HepG2 (cell line): ENCODE results near the gene GSAP. TPM values are rescaled to one million over a fixed set of nuclear protein-coding genes. Genes with fewer than 3 reads are reported as not detected.

Experiments used
- ATAC-seq: fragments of 200-7000 bp; cut with Tn5 transposase; 3 replicates; pipeline ENCODE4 v1.9.1; 2020; ENCODE audit warnings: mild to moderate bottlenecking, moderate library complexity
- BruUV-seq: library from RNA; stranded (reverse); fragments of 400-500 nt; replicated peaks from 2 replicates; lab custom pipeline; 2021; lab: Mats Ljungman, UMichigan
- CTCF ChIA-PET: fragments of 300-600 bp; formaldehyde crosslinking; extraction: SDS; loops from one replicate; lab custom pipeline; 2021; ENCODE audit warnings: low total read pairs, inconsistent platforms, low intra/inter-chr PET ratio; lab: Yijun Ruan, JAX
- POLR2A ChIA-PET: fragments of 350-600 bp; sonication (Branson Sonifier 250); formaldehyde crosslinking; loops from one replicate; lab custom pipeline; 2020; ENCODE audit warnings: antibody characterized with exemption, inconsistent platforms; lab: Yijun Ruan, JAX
- DNase-seq: peaks from one replicate; pipeline ENCODE4 v3.0.0-alpha.2; 2015; ENCODE audit warnings: low spot score
- FAIRE-seq: peaks from 3 replicates; lab custom pipeline; 2011; peaks lifted over from hg19 to GRCh38; lab: Jason Lieb, UNC
- H2AFZ ChIP-seq: one replicate; pipeline ENCODE4 v1.6.1; 2011; ENCODE audit warnings: low read length, inconsistent platforms
- H3K27ac ChIP-seq: fragments of 300-600 bp; 3 replicates; pipeline ENCODE4 v1.8.0; 2011; ENCODE audit warnings: mixed run types, mild to moderate bottlenecking, mixed read lengths, low read length, inconsistent platforms; ENCODE audit not compliant: insufficient read depth; ENCODE audit errors: extremely low read length
- H3K27me3 ChIP-seq, 2 experiments: fragments of 200-600 bp in 1 of 2; 2 replicates in 1 of 2; 3 replicates in 1 of 2; pipeline versions ENCODE4 v1.6.0 to v1.8.0; 2011; ENCODE audit warnings: low read length in 2 of 2, mild to moderate bottlenecking in 2 of 2, moderate library complexity in 2 of 2, inconsistent platforms in 1 of 2; ENCODE audit not compliant: insufficient read depth in 2 of 2, control insufficient read depth in 1 of 2
- H3K36me3 ChIP-seq, 2 experiments: fragments of 200-600 bp in 1 of 2; replicated peaks in 1 of 2; 2 replicates in 1 of 2; 3 replicates in 1 of 2; pipeline versions ENCODE4 v1.5.1 to v1.8.0; 2011; ENCODE audit warnings: low read length in 2 of 2, inconsistent platforms in 1 of 2; ENCODE audit not compliant: insufficient read depth in 2 of 2, control insufficient read depth in 1 of 2
- H3K4me1 ChIP-seq: 2 replicates; pipeline ENCODE4 v1.5.1; 2012; ENCODE audit warnings: low read length, inconsistent platforms; ENCODE audit not compliant: insufficient read depth
- H3K4me2 ChIP-seq: 2 replicates; pipeline ENCODE4 v1.6.0; 2011; ENCODE audit warnings: low read depth, low read length, inconsistent platforms
- H3K4me3 ChIP-seq, 3 experiments: fragments of 200-600 bp in 1 of 3; sonication (generic), shearing (Covaris generic) in 1 of 3; replicated peaks in 1 of 3; 2 replicates each; pipeline ENCODE4 v1.5.1; 2011 to 2016; ENCODE audit warnings: low read length in 3 of 3, inconsistent platforms in 2 of 3, low read depth in 2 of 3, mild to moderate bottlenecking in 2 of 3, control low read depth in 1 of 3, mixed read lengths in 1 of 3; ENCODE audit not compliant: insufficient read depth in 1 of 3
- H3K79me2 ChIP-seq: one replicate; pipeline ENCODE4 v1.6.1; 2011; ENCODE audit warnings: low read length, inconsistent platforms; ENCODE audit not compliant: insufficient read depth
- H3K9ac ChIP-seq: 2 replicates; pipeline ENCODE4 v1.6.0; 2011; ENCODE audit warnings: mild to moderate bottlenecking, low read depth, low read length, inconsistent platforms; ENCODE audit not compliant: insufficient read depth
- H3K9me3 ChIP-seq: 2 replicates; pipeline ENCODE4 v1.5.1; 2012; ENCODE audit warnings: mild to moderate bottlenecking, low read length
- H4K20me1 ChIP-seq: 2 replicates; pipeline ENCODE4 v1.6.0; 2011; ENCODE audit warnings: inconsistent platforms, mild to moderate bottlenecking, low read length, moderate library complexity; ENCODE audit not compliant: insufficient read depth
- ATF7 ChIP-seq, 2 experiments: fragments of 450-650 bp in 1 of 2; sonication (generic) in 1 of 2; formaldehyde crosslinking in 1 of 2; IDR thresholded peaks; 2 replicates each; pipeline versions ENCODE4 v1.4.0 to v1.6.1; 2016 to 2020; ENCODE audit warnings: antibody characterized with exemption in 1 of 2, mild to moderate bottlenecking in 1 of 2, missing genetic modification reagents in 1 of 2
- CREB1 ChIP-seq, 2 experiments: fragments of 450-650 bp in 1 of 2; IDR thresholded peaks; 2 replicates each; pipeline ENCODE4 v1.6.1; 2016 to 2017; ENCODE audit warnings: control low read depth in 1 of 2, mild to moderate bottlenecking in 1 of 2, missing compliant biosample characterization in 1 of 2, missing genetic modification characterization in 1 of 2
- NFE2L2 ChIP-seq: fragments of 150-350 bp; IDR thresholded peaks from 2 replicates; pipeline ENCODE4 v1.6.1; 2014; ENCODE audit warnings: low read length
- NPAS2 ChIP-seq: sonication (generic); formaldehyde crosslinking; IDR thresholded peaks from 2 replicates; pipeline ENCODE4 v1.8.0; 2022; ENCODE audit warnings: mild to moderate bottlenecking, missing genetic modification reagents, borderline replicate concordance
- PAXIP1 ChIP-seq: sonication (generic); formaldehyde crosslinking; conservative IDR thresholded peaks from 2 replicates; pipeline ENCODE4 v1.4.0; 2020; ENCODE audit warnings: mild to moderate bottlenecking, missing genetic modification reagents, moderate library complexity
- ZNF350 ChIP-seq: sonication (generic); formaldehyde crosslinking; IDR thresholded peaks from 2 replicates; pipeline ENCODE4 v1.4.0; 2020; ENCODE audit warnings: mild to moderate bottlenecking, low read depth, missing genetic modification reagents, borderline replicate concordance
- ZNF749 ChIP-seq: sonication (generic); formaldehyde crosslinking; IDR thresholded peaks from 2 replicates; pipeline ENCODE4 v1.8.0; 2022; ENCODE audit warnings: mild to moderate bottlenecking, missing genetic modification reagents, moderate library complexity, borderline replicate concordance
- WGBS: methylation state at CpG from one replicate; pipeline ENCODE4 v1.1.6; 2017; ENCODE audit warnings: low lambda C conversion rate; 5-methylcytosine and 5-hydroxymethylcytosine counted together
- in situ Hi-C: cut with HindIII; loops from 2 replicates; pipeline ENCODE4 v1.10.0; 2017; ENCODE audit warnings: low pct_unique_long_range_greater_than_20kb; ENCODE audit not compliant: extremely low pct_ligation_motif_present
- intact Hi-C: fragments of 100-400 bp; cut with micrococcal nuclease; formaldehyde crosslinking; loops from one replicate; pipeline ENCODE4 v1.10.0; 2022; ENCODE audit not compliant: unreplicated experiment
- polyA plus RNA-seq, 8 experiments: library from polyadenylated mRNA; depleted of rRNA in 3 of 8; stranded (reverse) in 7 of 8; unstranded in 1 of 8; fragments of >200 nt; fragmentation: Illumina TruSeq in 4 of 8; extraction: Trizol in 4 of 8; gene quantifications; 2 replicates each; pipeline versions ENCODE4 v1.2.1 to v1.2.3, GENCODE V29; 2011 to 2016; ENCODE audit warnings: low read depth in 4 of 8, missing spikeins in 1 of 8, mixed read lengths in 1 of 8; ENCODE audit not compliant: insufficient read depth in 1 of 8
- total RNA-seq, 5 experiments: library from RNA; depleted of rRNA; stranded (reverse); fragments of >200 nt; fragmentation: Illumina TruSeq; extraction: Trizol; gene quantifications; 2 replicates each; pipeline ENCODE4 v1.2.3, GENCODE V29; 2016; ENCODE audit warnings: low read depth in 1 of 5
- TF ChIP-seq, protein P1 (sequence below): IDR thresholded peaks from 2 replicates; pipeline ENCODE4 v1.6.1; 2016; ENCODE audit warnings: mild to moderate bottlenecking

Gene GSAP
- total and polyA plus RNA-seq, 2 of the 13 experiments (the other 11 are each of a cell fraction or from before 2014, with no cell fraction given): 34.6 to 40.6 TPM

GRCh38 chr7:77266291-77266794 is 149.8 kb downstream of the GSAP start:
- H4K20me1 ChIP-seq: no peaks in the 10 kb centered on the region
- H3K4me2 ChIP-seq: no peak overlapping the region
- ChIA-PET POLR2A (no interaction called here), CTCF (no interaction called here)
- DNase-seq (no peak), ATAC-seq (no peak), FAIRE-seq (no peak)
- 64% methylated on average over 2 of the region's 2 CpGs for WGBS
- H3K4me3 ChIP-seq: no peak overlapping the region
- no peak overlapping the region for H2AFZ ChIP-seq
- H3K27ac ChIP-seq: no peak overlapping the region
- H3K9me3 ChIP-seq: no peaks in the 10 kb centered on the region
- no TSS peak for BruUV-seq
- no peaks in the 10 kb centered on the region for H3K27me3 ChIP-seq
- no peaks in the 10 kb centered on the region for H3K36me3 ChIP-seq
- intact Hi-C loops (no loop called here), in situ Hi-C loops (no loop called here)
- H3K4me1 ChIP-seq: peaks cover 13% of the 10 kb centered on the region; the same call in 1 of the 2 replicates
- TF ChIP-seq ATF7 (IDR thresholded peaks at IDR 0.05) (peak; percentile 72), ATF7 (CRISPR knock-in tag; IDR thresholded peaks at IDR 0.05) (no peak), CREB1 (IDR thresholded peaks at IDR 0.05) (0 out of 2 replicates have a peak, but pooled peaks have one; percentile 22), CREB1 (CRISPR knock-in tag; IDR thresholded peaks at IDR 0.05) (no peak), ZNF350 (no peak)
- H3K9ac ChIP-seq: no peak overlapping the region
- no peaks in the 10 kb centered on the region for H3K79me2 ChIP-seq

DNA sequence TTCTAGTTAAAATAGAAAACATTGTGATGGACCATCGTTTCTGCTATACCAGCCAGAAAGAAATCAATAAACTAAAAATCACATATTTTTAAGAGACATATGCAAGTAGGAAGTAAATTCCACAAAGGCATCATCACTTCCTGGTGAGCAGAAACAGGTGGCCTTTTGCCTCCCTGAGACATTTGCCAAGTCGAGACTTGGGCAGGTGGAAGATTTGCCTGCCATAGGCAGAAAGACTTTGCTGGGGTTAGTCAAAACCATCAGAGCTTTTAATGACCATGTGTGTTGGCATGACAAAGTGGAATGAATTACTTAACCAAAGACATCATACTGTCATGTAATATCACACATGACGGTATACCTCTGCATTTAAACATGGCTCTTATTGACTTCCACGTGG is 150.5 kb downstream of the GSAP start:
- H3K27me3 ChIP-seq: no peaks in the 10 kb centered on the region

More for the DNA sequence above, 150.5 kb downstream of the GSAP start:
- CTCF ChIA-PET: no interaction called here
- TF ChIP-seq NFE2L2 (no peak), PAXIP1 (no peak), ZNF749 (CRISPR knock-in tag) (no peak), NPAS2 (CRISPR knock-in tag) (no peak)
- TF ChIP-seq, protein P1, sequence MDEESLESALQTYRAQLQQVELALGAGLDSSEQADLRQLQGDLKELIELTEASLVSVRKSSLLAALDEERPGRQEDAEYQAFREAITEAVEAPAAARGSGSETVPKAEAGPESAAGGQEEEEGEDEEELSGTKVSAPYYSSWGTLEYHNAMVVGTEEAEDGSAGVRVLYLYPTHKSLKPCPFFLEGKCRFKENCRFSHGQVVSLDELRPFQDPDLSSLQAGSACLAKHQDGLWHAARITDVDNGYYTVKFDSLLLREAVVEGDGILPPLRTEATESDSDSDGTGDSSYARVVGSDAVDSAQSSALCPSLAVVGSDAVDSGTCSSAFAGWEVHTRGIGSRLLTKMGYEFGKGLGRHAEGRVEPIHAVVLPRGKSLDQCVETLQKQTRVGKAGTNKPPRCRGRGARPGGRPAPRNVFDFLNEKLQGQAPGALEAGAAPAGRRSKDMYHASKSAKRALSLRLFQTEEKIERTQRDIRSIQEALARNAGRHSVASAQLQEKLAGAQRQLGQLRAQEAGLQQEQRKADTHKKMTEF: no peak
- no peak overlapping the region for H3K9ac ChIP-seq
- no peak for DNase-seq
- no peak overlapping the region for H3K4me3 ChIP-seq
- H3K79me2 ChIP-seq: no peaks in the 10 kb centered on the region
- POLR2A ChIA-PET: no interaction called here
- peaks cover 13% of the 10 kb centered on the region; the same call in 1 of the 2 replicates for H3K4me1 ChIP-seq
- FAIRE-seq: no peak
- no peaks in the 10 kb centered on the region for H3K36me3 ChIP-seq
- intact Hi-C loops: no loop called here
- H4K20me1 ChIP-seq: no peaks in the 10 kb centered on the region
- ATAC-seq: no peak
- in situ Hi-C loops: no loop called here
- no peak overlapping the region for H2AFZ ChIP-seq
- H3K9me3 ChIP-seq: no peaks in the 10 kb centered on the region
- no peak overlapping the region for H3K4me2 ChIP-seq
- 45% methylated on average over 4 of the region's 4 CpGs for WGBS
- no peak overlapping the region for H3K27ac ChIP-seq
- BruUV-seq: no TSS peak
